Amygdala (tissue), 56 donors: ENCODE measurements around the gene SERPINI2.

Source experiments
- DNase-seq, 56 donors: peaks; one replicate each; lab custom pipeline; 2025; lab: John Stamatoyannopoulos, UW

The SERPINI2 gene

GRCh38 chr3:167473863-167474262, at the start of gene SERPINI2:
Gene SERPINI2 (minus strand): TSS chr3:167474042. CDS start chr3:167471834, 2,208 bp downstream.
- DNase-seq, result no peak

- DNase-seq, result no peak
Observed at GRCh38 chr3:167521006-167521355, 47.1 kb upstream of the SERPINI2 start.

GRCh38 chr3:167520266-167521005, 46.6 kb upstream of the SERPINI2 start:
- no peak for DNase-seq

- DNase-seq, result no peak
Observed at GRCh38 chr3:167507954-167508353, 34.1 kb upstream of the SERPINI2 start.

- DNase-seq, result no peak
Observed at GRCh38 chr3:167502401-167502800, 28.6 kb upstream of the SERPINI2 start.

- no peak for DNase-seq
Observed at GRCh38 chr3:167501941-167502340, 28.1 kb upstream of the SERPINI2 start.

- DNase-seq, result no peak
Observed at GRCh38 chr3:167497903-167498302, 24.1 kb upstream of the SERPINI2 start.

- DNase-seq, result no peak
Observed at GRCh38 chr3:167493244-167493643, 19.4 kb upstream of the SERPINI2 start.

- DNase-seq, result no peak
Observed at GRCh38 chr3:167491621-167492020, 17.8 kb upstream of the SERPINI2 start.

- DNase-seq, result no peak
Observed at GRCh38 chr3:167489571-167489970, 15.7 kb upstream of the SERPINI2 start.

GRCh38 chr3:167487556-167487955, 13.7 kb upstream of the SERPINI2 start:
- DNase-seq, result no peak

- DNase-seq, result no peak
Observed at GRCh38 chr3:167484551-167484950, 10.7 kb upstream of the SERPINI2 start.

GRCh38 chr3:167483708-167484475, 10.1 kb upstream of the SERPINI2 start:
- no peak for DNase-seq

- DNase-seq, result no peak
Observed at GRCh38 chr3:167481164-167481563, 7.3 kb upstream of the SERPINI2 start.

GRCh38 chr3:167480748-167481147, 6.9 kb upstream of the SERPINI2 start:
- DNase-seq, result no peak

GRCh38 chr3:167469381-167469780, 4.5 kb downstream of the SERPINI2 start:
- DNase-seq, result no peak

GRCh38 chr3:167467848-167468611, 5.8 kb downstream of the SERPINI2 start:
- DNase-seq, result no peak

GRCh38 chr3:167466966-167467365, 6.9 kb downstream of the SERPINI2 start:
- DNase-seq, result no peak

GRCh38 chr3:167456157-167456799, 17.6 kb downstream of the SERPINI2 start:
- DNase-seq, result no peak

GRCh38 chr3:167453815-167454214, 20.0 kb downstream of the SERPINI2 start:
- no peak for DNase-seq

- no peak for DNase-seq
Observed at GRCh38 chr3:167451282-167451681, 22.6 kb downstream of the SERPINI2 start.
